ENCODE measurements around the gene HAUS7. TPM values are rescaled to one million over a fixed set of nuclear protein-coding genes. Genes with fewer than 3 reads are reported as not detected.
A peak's percentile ranks its signal among the peaks of the same experiment; 100 is the strongest.

The HAUS7 gene
- 55.7 and 60.3 TPM in 2 replicates for total RNA-seq
- long read RNA-seq, transcript HAUS7-202 (10 exons, 1,363 nt) = major isoform, 25 of 28 reads
- long read RNA-seq, partial matches to known transcripts = 1 of 28 reads
- long read RNA-seq, other reads (novel, unspliced or antisense) = 2 of 28 reads

GRCh38 chrX:153470411-153471363 lies at the start of gene HAUS7:
TSS of gene HAUS7 (minus strand) at chrX:153470576. CDS start at chrX:153470557, 19 bp downstream.
- peaks cover 37% of the 10 kb centered on the region for H3K4me1 Mint-ChIP-seq (ENCODE audit: unreplicated experiment)
- no peaks in the 10 kb centered on the region for H3K36me3 Mint-ChIP-seq (ENCODE audit: unreplicated experiment)
- TF ChIP-seq CTCF (IDR thresholded peaks at IDR 0.05) = peak; percentile 80
- no peaks in the 10 kb centered on the region for H3K27me3 Mint-ChIP-seq (ENCODE audit: unreplicated experiment)
- peak; percentile 96 for DNase-seq (ENCODE audit: extremely low spot score, unreplicated experiment)
- H3K9me3 Mint-ChIP-seq (ENCODE audit: unreplicated experiment) = no peaks in the 10 kb centered on the region
- H3K27ac Mint-ChIP-seq (ENCODE audit: unreplicated experiment) = peak within 1 kb of the TSS; percentile 82
- H3K4me3 Mint-ChIP-seq (ENCODE audit: unreplicated experiment) = peak within 1 kb of the TSS; percentile 75

GRCh38 chrX:153519569-153520286 lies 49.4 kb upstream of the HAUS7 start:
- Mint-ChIP-seq H3K4me3 (ENCODE audit: unreplicated experiment) (no peak overlapping the region), H3K9me3 (ENCODE audit: unreplicated experiment) (no peaks in the 10 kb centered on the region), H3K27me3 (ENCODE audit: unreplicated experiment) (peaks cover 24% of the 10 kb centered on the region), H3K36me3 (ENCODE audit: unreplicated experiment) (no peaks in the 10 kb centered on the region), H3K27ac (ENCODE audit: unreplicated experiment) (no peak overlapping the region), H3K4me1 (ENCODE audit: unreplicated experiment) (peaks cover 2% of the 10 kb centered on the region)
- no peak for TF ChIP-seq CTCF (IDR thresholded peaks at IDR 0.05)
- DNase-seq (ENCODE audit: extremely low spot score, unreplicated experiment) = no peak

- Mint-ChIP-seq H3K4me1 (ENCODE audit: unreplicated experiment) (peaks cover 2% of the 10 kb centered on the region), H3K9me3 (ENCODE audit: unreplicated experiment) (no peaks in the 10 kb centered on the region), H3K27ac (ENCODE audit: unreplicated experiment) (no peak overlapping the region), H3K27me3 (ENCODE audit: unreplicated experiment) (peaks cover 19% of the 10 kb centered on the region), H3K36me3 (ENCODE audit: unreplicated experiment) (no peaks in the 10 kb centered on the region), H3K4me3 (ENCODE audit: unreplicated experiment) (no peak overlapping the region)
- DNase-seq (ENCODE audit: extremely low spot score, unreplicated experiment) = no peak
- no peak for TF ChIP-seq CTCF (IDR thresholded peaks at IDR 0.05)
Observed at GRCh38 chrX:153517946-153518834, 47.8 kb upstream of the HAUS7 start.

- no peak within 1 kb of the TSS for H3K27ac Mint-ChIP-seq (ENCODE audit: unreplicated experiment)
- peaks cover 19% of the 10 kb centered on the region for H3K27me3 Mint-ChIP-seq (ENCODE audit: unreplicated experiment)
- no peak within 1 kb of the TSS for H3K4me3 Mint-ChIP-seq (ENCODE audit: unreplicated experiment)
- no peak for DNase-seq (ENCODE audit: extremely low spot score, unreplicated experiment)
- H3K4me1 Mint-ChIP-seq (ENCODE audit: unreplicated experiment) = peaks cover 2% of the 10 kb centered on the region
- H3K36me3 Mint-ChIP-seq (ENCODE audit: unreplicated experiment) = no peaks in the 10 kb centered on the region
- TF ChIP-seq CTCF (IDR thresholded peaks at IDR 0.05) = no peak
- H3K9me3 Mint-ChIP-seq (ENCODE audit: unreplicated experiment) = no peaks in the 10 kb centered on the region
Observed at GRCh38 chrX:153517423-153517822, 47.0 kb upstream of the HAUS7 start, which contains the start of gene ATP2B3. TSS of gene ATP2B3 (plus strand) at chrX:153517642. CDS start at chrX:153536248, 18,606 bp downstream.
